VCaP (cell line): Measurements from ENCODE around the gene BLCAP.
"Not testable (repeated sequence)": the region's sequence is repeated elsewhere in the genome, so short reads cannot be mapped to it uniquely, and the experiment has no call there.

Experiments
- H3K27ac ChIP-seq: fragments of 450-650 bp; 2 replicates; pipeline ENCODE4 v1.5.1; 2017
- CTCF ChIP-seq: fragments of 450-650 bp; conservative IDR thresholded peaks from 2 replicates; pipeline ENCODE4 v1.5.1; 2017; ENCODE audit warnings: mild to moderate bottlenecking, moderate library complexity

Gene BLCAP

GRCh38 chr20:37471741-37472235, 55.9 kb downstream of the BLCAP start:
- no peak for TF ChIP-seq CTCF

GRCh38 chr20:37470190-37470589, 57.5 kb downstream of the BLCAP start:
- H3K27ac ChIP-seq: not testable (repeated sequence)

More at GRCh38 chr20:37471741-37472235, 55.9 kb downstream of the BLCAP start:
- H3K27ac ChIP-seq: no peak overlapping the region

GRCh38 chr20:37469531-37469930, 58.1 kb downstream of the BLCAP start:
- TF ChIP-seq CTCF: no peak
- H3K27ac ChIP-seq: no peak overlapping the region

- H3K27ac ChIP-seq: no peak overlapping the region
- TF ChIP-seq CTCF: no peak
Measured at GRCh38 chr20:37468886-37469285, 58.8 kb downstream of the BLCAP start.
